Measurements from ENCODE around the gene CELA1. TPM values are rescaled to one million over a fixed set of nuclear protein-coding genes. Genes with fewer than 3 reads are reported as not detected.

CELA1 gene
- polyA plus RNA-seq, 1 of the 3 experiments (the other 2 are of a cell fraction): 0.05 TPM

GRCh38 chr12:51374361-51374760 is 27.9 kb upstream of the CELA1 start (continued):
- TF ChIP-seq JUND (IDR thresholded peaks at IDR 0.05) (no peak), YY1 (IDR thresholded peaks at IDR 0.05; ENCODE audit: low read depth) (no peak)

- H3K36me3 ChIP-seq (replicated peaks in 1 of 2; ENCODE audit: control insufficient read depth in 1 of 2, insufficient read depth in 2 of 2, low read length in 1 of 2): no peaks in the 10 kb centered on the region
- TF ChIP-seq ZBTB33 (IDR thresholded peaks at IDR 0.05; ENCODE audit: borderline replicate concordance, low read depth) (no peak), MXI1 (IDR thresholded peaks at IDR 0.05; ENCODE audit: low read depth, low read length) (no peak), REST (IDR thresholded peaks at IDR 0.05; ENCODE audit: low read depth, low read length) (no peak), TEAD4 (IDR thresholded peaks at IDR 0.05; ENCODE audit: borderline replicate concordance, insufficient read depth) (no peak), USF1 (IDR thresholded peaks at IDR 0.05; ENCODE audit: borderline replicate concordance, low read depth) (no peak), FOXM1 (IDR thresholded peaks at IDR 0.05; ENCODE audit: low read depth) (no peak), USF2 (IDR thresholded peaks at IDR 0.05; ENCODE audit: borderline replicate concordance, low read depth, low read length) (no peak), CTCF (IDR thresholded peaks at IDR 0.05) (no peak), MEF2A (IDR thresholded peaks at IDR 0.05; ENCODE audit: borderline replicate concordance, low read depth) (no peak), PBX3 (IDR thresholded peaks at IDR 0.05) (no peak), RAD21 (IDR thresholded peaks at IDR 0.05; ENCODE audit: low read length) (no peak), RFX5 (IDR thresholded peaks at IDR 0.05; ENCODE audit: low read length) (no peak), RXRA (IDR thresholded peaks at IDR 0.05; ENCODE audit: borderline replicate concordance, low read depth) (no peak), SMC3 (IDR thresholded peaks at IDR 0.05; ENCODE audit: low read depth, low read length) (no peak), NRF1 (IDR thresholded peaks at IDR 0.05; ENCODE audit: low read depth, low read length) (no peak), YY1 (IDR thresholded peaks at IDR 0.05; ENCODE audit: low read depth) (no peak), NFIC (IDR thresholded peaks at IDR 0.05; ENCODE audit: borderline replicate concordance) (no peak), EP300 (IDR thresholded peaks at IDR 0.05; ENCODE audit: borderline replicate concordance in 1 of 2, low read depth in 1 of 2, low read length in 1 of 2) (no peak)
- H3K4me3 ChIP-seq (ENCODE audit: low read depth in 2 of 2, low read length in 1 of 2): no peak overlapping the region
- H3K4me2 ChIP-seq: no peak overlapping the region
- no peak for DNase-seq
- H2AFZ ChIP-seq (ENCODE audit: low read depth): no peak overlapping the region
- H4K20me1 ChIP-seq (ENCODE audit: insufficient read depth): no peaks in the 10 kb centered on the region
- H3K79me2 ChIP-seq (ENCODE audit: insufficient read depth): no peaks in the 10 kb centered on the region
- WGBS (ENCODE audit: low lambda C conversion rate): 94% methylated on average over 3 of the region's 3 CpGs
- H3K27me3 ChIP-seq (ENCODE audit: insufficient read depth): no peaks in the 10 kb centered on the region
- CTCF ChIA-PET: interaction anchor here (1.6 kb wide), 1 partner anchor 48 kb away, joined by 3 read pairs; no protein-coding TSS in a partner anchor
- H3K9me2 ChIP-seq: no peaks in the 10 kb centered on the region
- no peak overlapping the region for H3K9ac ChIP-seq
- no peak overlapping the region for H3K27ac ChIP-seq (ENCODE audit: low read depth in 2 of 2, low read length in 1 of 2)
- peaks cover 8 to 35% of the 10 kb centered on the region in 2 experiments; a peak in 3 of 4 replicates for H3K4me1 ChIP-seq (ENCODE audit: control insufficient read depth in 1 of 2, insufficient read depth in 2 of 2, low read depth in 1 of 2, low read length in 1 of 2)
- H3K9me3 ChIP-seq: no peaks in the 10 kb centered on the region
- POLR2A ChIA-PET: interaction anchor here (0.6 kb wide), 1 partner anchor 1548 kb away, joined by 4 read pairs; no protein-coding TSS in a partner anchor
- peaks cover 16% of the 10 kb centered on the region for H3F3A ChIP-seq (replicated peaks; ENCODE audit: insufficient read depth)
Observed at GRCh38 chr12:51373187-51373586, 26.7 kb upstream of the CELA1 start.

Data from SK-N-SH (cell line).